K562 (cell line): ENCODE data around the gene PRR14. TPM values are rescaled to one million over a fixed set of nuclear protein-coding genes. Genes with fewer than 3 reads are reported as not detected.

Experiments used
- FOXK2 ChIP-seq, 2 experiments: fragments of 450-650 bp; IDR thresholded peaks in 1 of 2; conservative IDR thresholded peaks in 1 of 2; 2 replicates each; pipeline ENCODE4 v1.6.1; 2016; ENCODE audit warnings: low read depth in 2 of 2, mild to moderate bottlenecking in 1 of 2
- HLTF ChIP-seq: fragments of 450-650 bp; IDR thresholded peaks from 2 replicates; pipeline ENCODE4 v1.6.1; 2016
- HNRNPUL1 ChIP-seq: fragments of 200-400 bp; formaldehyde crosslinking; IDR thresholded peaks from 2 replicates; pipeline ENCODE4 v1.6.1; 2017; ENCODE audit warnings: low read length
- MAZ ChIP-seq, 2 experiments: fragments of 450-650 bp in 1 of 2; sonication (generic) in 1 of 2; formaldehyde crosslinking; IDR thresholded peaks in 1 of 2; conservative IDR thresholded peaks in 1 of 2; 2 replicates each; pipeline versions ENCODE4 v1.4.0 to v1.5.0; 2020; ENCODE audit warnings: mild to moderate bottlenecking in 1 of 2, missing genetic modification reagents in 1 of 2
- MYBL2 ChIP-seq, 2 experiments: fragments of 450-650 bp in 1 of 2; sonication (generic) in 1 of 2; formaldehyde crosslinking in 1 of 2; IDR thresholded peaks; 2 replicates each; pipeline versions ENCODE4 v1.6.1 to v1.8.1; 2017 to 2022; ENCODE audit warnings: borderline replicate concordance in 1 of 2, inconsistent platforms in 1 of 2, low read depth in 1 of 2, mild to moderate bottlenecking in 1 of 2, missing genetic modification reagents in 1 of 2, moderate library complexity in 1 of 2
- PBX2 ChIP-seq, 2 experiments: IDR thresholded peaks in 1 of 2; conservative IDR thresholded peaks in 1 of 2; 2 replicates each; pipeline ENCODE4 v1.6.1; 2016; ENCODE audit warnings: low read depth in 2 of 2, mild to moderate bottlenecking in 1 of 2, missing compliant biosample characterization in 1 of 2, missing genetic modification characterization in 1 of 2, moderate library complexity in 1 of 2
- PCBP2 ChIP-seq: fragments of 200-400 bp; formaldehyde crosslinking; IDR thresholded peaks from 2 replicates; pipeline ENCODE4 v1.6.1; 2018; ENCODE audit warnings: low read length, low read depth, mild to moderate bottlenecking, moderate library complexity; ENCODE audit not compliant: poor library complexity, severe bottlenecking
- PPARD ChIP-seq: fragments of 250-450 bp; sonication (Bioruptor Pico); IDR thresholded peaks from 2 replicates; pipeline ENCODE4 v1.8.0; 2022; ENCODE audit warnings: inconsistent platforms, mild to moderate bottlenecking, moderate library complexity
- RHOXF2B ChIP-seq: fragments of 250-450 bp; sonication (Bioruptor Pico); conservative IDR thresholded peaks from 2 replicates; pipeline ENCODE4 v1.5.1; 2021
- SMAD2 ChIP-seq: fragments of 150-350 bp; IDR thresholded peaks from 2 replicates; pipeline ENCODE4 v1.6.1; 2014; ENCODE audit warnings: low read depth, mild to moderate bottlenecking, low read length
- SRF ChIP-seq, 2 experiments: fragments of 250-450, 450-650 bp in 1 of 2; sonication (Bioruptor Pico) in 1 of 2; sonication (generic) in 1 of 2; formaldehyde crosslinking; IDR thresholded peaks; 2 replicates each; pipeline versions ENCODE4 v1.5.0 to v1.5.1; 2020 to 2022; ENCODE audit warnings: mild to moderate bottlenecking in 1 of 2, missing genetic modification reagents in 1 of 2
- U2AF1 ChIP-seq: fragments of 200-400 bp; formaldehyde crosslinking; optimal IDR thresholded peaks from 2 replicates; pipeline ENCODE3; 2017; ENCODE audit warnings: mild to moderate bottlenecking, low read depth, low read length, moderate library complexity
- YBX1 ChIP-seq: fragments of 450-650 bp; IDR thresholded peaks from 2 replicates; pipeline ENCODE4 v1.7.1; 2016; ENCODE audit warnings: mild to moderate bottlenecking
- ZBTB1 ChIP-seq: sonication (generic); formaldehyde crosslinking; IDR thresholded peaks from 2 replicates; pipeline ENCODE4 v1.8.1; 2023; ENCODE audit warnings: missing genetic modification reagents, low read depth, mild to moderate bottlenecking, borderline replicate concordance
- ZC3H8 ChIP-seq: fragments of 450-650 bp; IDR thresholded peaks from 2 replicates; pipeline ENCODE4 v1.6.1; 2017
- ZNF586 ChIP-seq: fragments of 450-650 bp; formaldehyde crosslinking; conservative IDR thresholded peaks from 2 replicates; pipeline ENCODE4 v1.4.0; 2020; ENCODE audit warnings: mild to moderate bottlenecking, moderate library complexity
- ZNF778 ChIP-seq: fragments of 450-650 bp; formaldehyde crosslinking; IDR thresholded peaks from 2 replicates; pipeline ENCODE4 v1.4.0; 2020; ENCODE audit warnings: mild to moderate bottlenecking, moderate library complexity
- polyA plus RNA-seq, 8 experiments: library from polyadenylated mRNA; depleted of rRNA in 4 of 8; stranded (reverse) in 5 of 8; unstranded in 3 of 8; fragments of >200 nt; fragmentation: Nextera tagmentation in 2 of 8; fragmentation: Illumina TruSeq in 1 of 8; extraction: Ambion mirVana in 2 of 8; extraction: Trizol in 1 of 8; gene quantifications; 2 replicates each; pipeline versions ENCODE4 v1.2.1 to v1.2.3, GENCODE V29; 2011 to 2014; ENCODE audit warnings: inconsistent platforms in 1 of 8, missing spikeins in 1 of 8
- total RNA-seq, 7 experiments: library from RNA; depleted of rRNA in 6 of 7; stranded (reverse); fragments of >200 nt in 6 of 7; fragmentation: Illumina TruSeq in 2 of 7; extraction: Trizol in 2 of 7; gene quantifications; 2 replicates each; pipeline versions ENCODE4 v1.2.1 to v1.2.3, GENCODE V29; 2011 to 2021; ENCODE audit warnings: low replicate concordance in 1 of 7
- TF ChIP-seq, protein P1 (sequence below), 2 experiments: fragments of 450-650 bp; IDR thresholded peaks; 2 replicates each; pipeline ENCODE4 v1.6.1; 2016

PRR14 gene
- total and polyA plus RNA-seq, 9 of the 15 experiments (the other 6 are each of a cell fraction or from before 2014, with no cell fraction given): 2.2 to 63.1 (median 11.5) TPM

DNA sequence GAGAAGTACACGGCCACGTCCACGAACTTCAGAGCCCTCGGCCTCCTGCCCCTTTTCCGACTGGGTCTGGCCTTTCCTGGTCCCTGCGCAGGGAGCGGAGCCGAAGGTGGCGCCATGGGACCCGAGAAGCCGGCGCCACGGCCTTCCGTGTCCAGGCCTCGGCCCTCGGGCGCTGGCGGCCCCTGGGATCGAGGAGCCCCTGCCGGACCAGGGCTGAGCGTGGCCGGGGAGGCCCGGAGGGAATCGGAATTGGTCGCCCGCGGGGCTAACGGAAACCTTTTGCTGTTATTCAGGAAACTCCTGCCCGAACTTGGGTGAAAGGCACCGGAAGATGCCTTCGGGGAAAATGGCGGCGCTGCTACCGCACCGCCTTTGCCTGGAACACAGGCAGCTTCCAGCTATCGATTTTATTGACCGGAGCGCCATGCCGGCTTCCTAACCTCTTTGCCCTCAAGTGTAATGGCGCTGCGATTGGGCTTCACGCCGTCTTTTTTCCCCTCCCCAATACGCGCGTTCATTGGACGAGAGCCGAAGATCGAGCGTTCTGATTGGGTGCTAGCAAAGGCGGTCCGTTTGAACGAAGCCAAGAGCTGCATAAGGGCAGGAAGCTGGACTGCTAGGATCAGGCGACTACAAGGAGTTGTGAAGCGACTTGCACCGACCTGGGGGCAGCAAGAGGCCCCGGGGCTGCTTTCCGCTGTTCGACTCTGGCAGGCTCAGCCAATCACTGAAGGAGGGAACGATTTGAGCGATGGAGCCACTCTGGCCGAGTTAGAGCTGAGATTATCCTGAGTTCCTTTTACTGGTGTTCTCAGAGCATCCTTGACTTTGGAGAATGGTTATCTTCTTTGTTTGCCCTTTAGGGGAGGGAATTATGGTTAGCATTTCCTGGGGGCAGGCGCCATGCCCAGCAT lies 40.6 kb upstream of the PRR14 start, which contains the start of gene ZNF689 (continued):
- TF ChIP-seq ZC3H8 (no peak), SMAD2 (no peak), HNRNPUL1 (no peak), MYBL2 (IDR thresholded peaks at IDR 0.05; ENCODE audit: low read depth) (peak; percentile 57; the same call in 1 of the 2 replicates), MYBL2 (CRISPR knock-in tag; IDR thresholded peaks at IDR 0.05; ENCODE audit: borderline replicate concordance) (no peak), ZNF586 (no peak), HLTF (no peak), ZNF778 (CRISPR knock-in tag) (no peak), PCBP2 (no peak), U2AF1 (peak; percentile 81), PBX2 (CRISPR knock-in tag; IDR thresholded peaks at IDR 0.05; ENCODE audit: low read depth) (no peak), PBX2 (tag; conservative IDR thresholded peaks at IDR 0.05; ENCODE audit: low read depth) (no peak), YBX1 (no peak), PPARD (CRISPR knock-in tag) (no peak), SRF (CRISPR knock-in tag; IDR thresholded peaks at IDR 0.05) (no peak), MAZ (CRISPR knock-in tag; conservative IDR thresholded peaks at IDR 0.05 in 1 of 2, IDR thresholded peaks at IDR 0.05 in 1 of 2) (peak; percentile 36 to 53; a peak in 2 of 4 replicates), FOXK2 (conservative IDR thresholded peaks at IDR 0.05 in 1 of 2, IDR thresholded peaks at IDR 0.05 in 1 of 2; ENCODE audit: low read depth in 2 of 2) (peak; percentile 27 to 60; a peak in 2 of 4 replicates), RHOXF2B (CRISPR knock-in tag) (no peak), ZBTB1 (no peak)
- TF ChIP-seq, protein P1, sequence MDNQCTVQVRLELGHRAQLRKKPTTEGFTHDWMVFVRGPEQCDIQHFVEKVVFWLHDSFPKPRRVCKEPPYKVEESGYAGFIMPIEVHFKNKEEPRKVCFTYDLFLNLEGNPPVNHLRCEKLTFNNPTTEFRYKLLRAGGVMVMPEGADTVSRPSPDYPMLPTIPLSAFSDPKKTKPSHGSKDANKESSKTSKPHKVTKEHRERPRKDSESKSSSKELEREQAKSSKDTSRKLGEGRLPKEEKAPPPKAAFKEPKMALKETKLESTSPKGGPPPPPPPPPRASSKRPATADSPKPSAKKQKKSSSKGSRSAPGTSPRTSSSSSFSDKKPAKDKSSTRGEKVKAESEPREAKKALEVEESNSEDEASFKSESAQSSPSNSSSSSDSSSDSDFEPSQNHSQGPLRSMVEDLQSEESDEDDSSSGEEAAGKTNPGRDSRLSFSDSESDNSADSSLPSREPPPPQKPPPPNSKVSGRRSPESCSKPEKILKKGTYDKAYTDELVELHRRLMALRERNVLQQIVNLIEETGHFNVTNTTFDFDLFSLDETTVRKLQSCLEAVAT (IDR thresholded peaks at IDR 0.05): peak in 1 of 2 experiments; percentile 99; a peak in 2 of 4 replicates
